Suprapubic skin (tissue), 4 donors: ENCODE measurements around the gene SLC19A2. TPM values are rescaled to one million over a fixed set of nuclear protein-coding genes. Genes with fewer than 3 reads are reported as not detected.
A peak's percentile ranks its signal among the peaks of the same experiment; 100 is the strongest.

ENCODE experiments used
- DNase-seq, 2 donors: peaks; one replicate each; pipeline ENCODE4 v3.0.0-alpha.2; 2019; ENCODE audit warnings: low spot score in 2 of 2
- H3K27ac ChIP-seq: fragments of 200-600 bp; sonication (generic); one replicate; pipeline ENCODE4 v1.5.1; 2019
- H3K27me3 ChIP-seq: fragments of 200-600 bp; sonication (generic); one replicate; pipeline ENCODE4 v1.5.1; 2019
- H3K36me3 ChIP-seq: fragments of 200-600 bp; sonication (generic); one replicate; pipeline ENCODE4 v1.5.1; 2019
- H3K4me1 ChIP-seq: fragments of 200-600 bp; sonication (generic); one replicate; pipeline ENCODE4 v1.5.1; 2019
- H3K4me3 ChIP-seq: fragments of 200-600 bp; sonication (generic); one replicate; pipeline ENCODE4 v1.5.1; 2019; ENCODE audit warnings: mild to moderate bottlenecking
- H3K9me3 ChIP-seq: fragments of 200-600 bp; sonication (generic); one replicate; pipeline ENCODE4 v1.5.1; 2019
- EP300 ChIP-seq: sonication (generic); formaldehyde crosslinking; IDR thresholded peaks from one replicate; pipeline ENCODE4 v1.6.1; 2017; ENCODE audit warnings: antibody characterized with exemption
- POLR2A ChIP-seq, 2 donors: fragments of 450-650 bp; IDR thresholded peaks; one replicate each; pipeline ENCODE4 v1.6.1; 2017; ENCODE audit warnings: antibody characterized with exemption in 2 of 2, mild to moderate bottlenecking in 2 of 2, moderate library complexity in 2 of 2
- POLR2AphosphoS5 ChIP-seq, 3 donors: sonication (generic); formaldehyde crosslinking; IDR thresholded peaks; one replicate each; pipeline ENCODE4 v1.6.1; 2017; ENCODE audit warnings: antibody characterized with exemption in 3 of 3
- WGBS: methylation state at CpG from one replicate; pipeline ENCODE4 v1.1.5; 2018; 5-methylcytosine and 5-hydroxymethylcytosine counted together
- total RNA-seq, 4 donors: library from RNA; depleted of rRNA; stranded (reverse); fragments of >200 nt; gene quantifications; one replicate each; pipeline ENCODE4 v1.1.0, GENCODE V29; 2016
- TF ChIP-seq, protein P1 (sequence below), 2 donors: fragments of 200-600 bp in 1 of 2; fragments of 450-650 bp in 1 of 2; sonication (generic) in 1 of 2; IDR thresholded peaks; one replicate each; pipeline ENCODE4 v1.5.1; 2016 to 2019; ENCODE audit warnings: antibody characterized with exemption in 2 of 2, mild to moderate bottlenecking in 1 of 2, moderate library complexity in 1 of 2

Gene SLC19A2
- total RNA-seq, 4 donors from 2014 or later: 21.9 to 38.7 (median 30.5) TPM

DNA sequence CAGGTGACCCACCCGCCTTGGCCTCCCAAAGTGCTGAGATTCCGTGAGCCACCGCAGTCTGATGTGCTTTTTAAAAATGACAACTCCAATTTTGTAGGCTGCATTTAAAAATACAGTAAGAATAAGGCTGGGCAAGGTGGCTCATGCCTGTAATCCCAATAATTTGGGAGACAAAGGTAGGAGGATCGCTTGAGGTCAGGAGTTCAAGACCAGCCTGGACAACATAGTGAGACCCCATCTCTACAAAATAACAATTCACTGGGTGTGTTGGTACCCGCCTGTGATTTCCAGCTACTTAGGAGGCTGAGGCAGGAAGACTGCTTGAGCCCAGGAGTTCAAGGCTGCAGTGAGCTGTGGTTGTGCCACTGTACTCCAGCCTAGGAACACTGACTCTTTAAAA is 23.4 kb downstream of the SLC19A2 start:
- peaks cover 2% of the 10 kb centered on the region for H3K9me3 ChIP-seq
- H3K36me3 ChIP-seq: peaks cover 7% of the 10 kb centered on the region
- no peak overlapping the region for H3K27ac ChIP-seq
- peaks cover 11% of the 10 kb centered on the region for H3K27me3 ChIP-seq
- DNase-seq: no peak
- H3K4me1 ChIP-seq: peaks cover 9% of the 10 kb centered on the region
- 97% methylated on average over 5 of the region's 5 CpGs for WGBS
- no peak overlapping the region for H3K4me3 ChIP-seq
- TF ChIP-seq POLR2A (IDR thresholded peaks at IDR 0.05) (no peak), EP300 (no peak), POLR2AphosphoS5 (IDR thresholded peaks at IDR 0.05) (no peak)
- TF ChIP-seq, protein P1, sequence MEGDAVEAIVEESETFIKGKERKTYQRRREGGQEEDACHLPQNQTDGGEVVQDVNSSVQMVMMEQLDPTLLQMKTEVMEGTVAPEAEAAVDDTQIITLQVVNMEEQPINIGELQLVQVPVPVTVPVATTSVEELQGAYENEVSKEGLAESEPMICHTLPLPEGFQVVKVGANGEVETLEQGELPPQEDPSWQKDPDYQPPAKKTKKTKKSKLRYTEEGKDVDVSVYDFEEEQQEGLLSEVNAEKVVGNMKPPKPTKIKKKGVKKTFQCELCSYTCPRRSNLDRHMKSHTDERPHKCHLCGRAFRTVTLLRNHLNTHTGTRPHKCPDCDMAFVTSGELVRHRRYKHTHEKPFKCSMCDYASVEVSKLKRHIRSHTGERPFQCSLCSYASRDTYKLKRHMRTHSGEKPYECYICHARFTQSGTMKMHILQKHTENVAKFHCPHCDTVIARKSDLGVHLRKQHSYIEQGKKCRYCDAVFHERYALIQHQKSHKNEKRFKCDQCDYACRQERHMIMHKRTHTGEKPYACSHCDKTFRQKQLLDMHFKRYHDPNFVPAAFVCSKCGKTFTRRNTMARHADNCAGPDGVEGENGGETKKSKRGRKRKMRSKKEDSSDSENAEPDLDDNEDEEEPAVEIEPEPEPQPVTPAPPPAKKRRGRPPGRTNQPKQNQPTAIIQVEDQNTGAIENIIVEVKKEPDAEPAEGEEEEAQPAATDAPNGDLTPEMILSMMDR (IDR thresholded peaks at IDR 0.05): no peak

DNA sequence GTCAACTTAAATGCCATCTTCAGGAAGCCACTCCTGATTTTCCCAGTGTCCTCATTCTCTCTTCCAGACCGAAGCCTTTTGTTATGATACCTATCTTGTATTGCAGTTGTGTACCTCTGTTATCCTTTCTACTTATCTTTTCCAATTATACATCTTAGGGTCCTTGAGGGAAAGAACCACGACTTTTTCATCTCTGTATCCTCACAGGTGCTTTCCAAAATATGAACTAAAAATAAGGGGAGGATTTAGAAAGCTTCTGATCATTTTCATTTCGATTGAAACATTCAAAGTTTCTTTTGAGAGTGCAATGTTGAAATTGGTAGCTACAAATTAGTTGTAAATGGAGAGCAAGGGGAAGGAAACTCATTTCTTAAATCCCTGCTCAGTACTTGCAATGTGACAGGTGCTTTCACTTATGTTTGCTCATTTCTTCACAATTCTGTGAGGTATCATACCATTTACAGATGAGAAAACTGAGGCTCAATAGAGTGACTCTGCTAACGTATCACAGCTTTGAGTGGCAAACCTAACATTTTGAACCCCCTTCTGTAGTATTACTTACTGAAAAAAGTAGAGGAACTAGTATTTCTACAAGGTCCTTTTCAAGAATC is 24.2 kb downstream of the SLC19A2 start:
- H3K27ac ChIP-seq: no peak overlapping the region
- WGBS: 74% methylated on average over 4 of the region's 4 CpGs
- peaks cover 2% of the 10 kb centered on the region for H3K36me3 ChIP-seq
- H3K27me3 ChIP-seq: peaks cover 11% of the 10 kb centered on the region
- peaks cover 9% of the 10 kb centered on the region for H3K4me1 ChIP-seq
- H3K9me3 ChIP-seq: peaks cover 8% of the 10 kb centered on the region
- DNase-seq: no peak
- TF ChIP-seq, protein P1 (IDR thresholded peaks at IDR 0.05): no peak
- TF ChIP-seq POLR2AphosphoS5 (IDR thresholded peaks at IDR 0.05) (no peak), POLR2A (IDR thresholded peaks at IDR 0.05) (no peak), EP300 (no peak)
- no peak overlapping the region for H3K4me3 ChIP-seq

DNA sequence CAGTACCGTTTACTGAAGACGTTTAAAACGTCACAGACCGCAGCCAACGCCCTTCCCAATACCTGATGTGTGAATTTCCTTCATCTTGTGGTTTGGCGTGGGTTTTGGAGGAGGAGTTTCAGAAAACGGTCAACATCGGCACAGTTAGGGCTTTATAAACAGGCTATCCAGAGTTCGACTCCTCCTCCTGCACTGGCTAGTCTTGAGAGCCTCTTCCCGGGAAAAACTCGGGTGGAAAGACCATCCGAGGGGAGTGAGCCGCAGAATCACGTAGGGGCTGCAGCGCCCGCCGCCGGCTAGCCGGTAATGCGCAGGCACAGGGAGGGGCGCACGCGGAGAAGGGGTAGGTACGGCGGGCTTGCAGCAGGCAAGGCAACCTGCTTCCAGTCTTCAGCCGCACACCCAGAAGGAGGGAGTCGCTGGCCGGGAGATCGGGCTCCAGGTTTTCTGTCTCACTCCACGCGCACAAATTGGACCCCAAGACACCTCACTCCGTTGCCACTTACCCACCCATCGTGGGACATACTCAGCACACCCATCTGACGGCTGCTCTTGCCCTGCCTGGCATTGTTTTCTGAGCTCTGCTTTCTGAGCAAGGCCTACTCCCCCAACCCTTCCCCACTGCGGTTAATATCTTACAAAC is 25.4 kb downstream of the SLC19A2 start:
- WGBS: 12% methylated on average over 35 of the region's 35 CpGs
- DNase-seq: no peak
- Histone ChIP-seq H3K27me3 (peaks cover 11% of the 10 kb centered on the region), H3K4me3 (peak overlapping the region; percentile 34), H3K9me3 (peaks cover 8% of the 10 kb centered on the region), H3K4me1 (peaks cover 9% of the 10 kb centered on the region), H3K27ac (no peak overlapping the region), H3K36me3 (peaks cover 2% of the 10 kb centered on the region)
- TF ChIP-seq POLR2A (IDR thresholded peaks at IDR 0.05): no peak
- no peak for TF ChIP-seq POLR2AphosphoS5 (IDR thresholded peaks at IDR 0.05)
- TF ChIP-seq, protein P1 (IDR thresholded peaks at IDR 0.05): no peak
- no peak for TF ChIP-seq EP300

DNA sequence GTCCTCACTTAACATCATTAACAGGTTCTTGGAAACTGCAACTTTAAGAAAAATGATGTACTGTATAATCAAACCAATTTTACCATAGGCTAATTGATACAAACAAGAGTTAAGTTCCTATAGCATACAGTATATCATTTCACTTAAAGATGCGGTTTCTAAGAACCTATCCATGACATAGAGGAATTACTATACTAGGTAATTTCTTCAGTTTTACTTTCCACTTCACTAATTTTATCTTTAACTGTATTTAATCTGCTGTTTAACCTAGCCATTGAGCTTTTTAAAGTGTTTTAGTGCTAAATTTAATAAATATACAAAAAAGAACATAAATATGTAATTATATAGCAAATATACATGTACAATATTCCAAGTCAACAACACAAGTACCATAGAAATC is 28.3 kb downstream of the SLC19A2 start:
- Histone ChIP-seq H3K9me3 (peaks cover 8% of the 10 kb centered on the region), H3K36me3 (no peaks in the 10 kb centered on the region), H3K27me3 (peaks cover 11% of the 10 kb centered on the region), H3K4me3 (no peak overlapping the region), H3K27ac (no peak overlapping the region), H3K4me1 (peaks cover 9% of the 10 kb centered on the region)
- TF ChIP-seq POLR2AphosphoS5 (IDR thresholded peaks at IDR 0.05): no peak
- TF ChIP-seq POLR2A (IDR thresholded peaks at IDR 0.05): no peak
- TF ChIP-seq EP300: no peak
- TF ChIP-seq, protein P1 (IDR thresholded peaks at IDR 0.05): no peak
- WGBS: 94% methylated on average over 1 of the region's 1 CpG
- no peak for DNase-seq

DNA sequence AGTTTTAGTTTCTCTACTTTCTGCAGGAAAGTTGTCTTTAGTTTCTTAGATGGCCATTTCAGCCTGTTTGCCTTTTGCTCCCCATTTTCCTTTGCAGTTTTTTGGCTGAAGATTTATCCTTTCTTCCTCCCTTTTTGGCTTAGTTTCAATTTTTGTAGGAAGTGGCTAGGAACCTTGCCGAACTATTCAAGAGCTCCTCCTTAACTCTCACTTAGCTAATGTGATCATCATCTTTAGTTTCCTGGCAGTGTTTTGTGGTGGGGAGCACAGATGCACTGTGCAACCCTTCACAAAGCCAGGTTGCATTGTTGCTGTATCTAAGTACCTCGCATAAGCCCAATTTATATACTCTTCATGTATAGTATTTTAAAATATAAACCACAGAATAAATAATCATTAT is 29.7 kb downstream of the SLC19A2 start:
- no peaks in the 10 kb centered on the region for H3K36me3 ChIP-seq
- TF ChIP-seq, protein P1 (IDR thresholded peaks at IDR 0.05): no peak
- no peak for TF ChIP-seq POLR2A (IDR thresholded peaks at IDR 0.05)
- TF ChIP-seq POLR2AphosphoS5 (IDR thresholded peaks at IDR 0.05): no peak
- no peak for TF ChIP-seq EP300

More for the DNA sequence above, 29.7 kb downstream of the SLC19A2 start:
- 55% methylated on average over 2 of the region's 2 CpGs for WGBS
- H3K4me3 ChIP-seq: no peak overlapping the region
- H3K4me1 ChIP-seq: peaks cover 13% of the 10 kb centered on the region
- H3K9me3 ChIP-seq: peaks cover 8% of the 10 kb centered on the region
- H3K27me3 ChIP-seq: peaks cover 11% of the 10 kb centered on the region
- no peak for DNase-seq
- no peak overlapping the region for H3K27ac ChIP-seq
